GM23248 (cell line): ENCODE measurements around the gene CELA2B.

Experiments
- EZH2 ChIP-seq: fragments of 200-600 bp; sonication (generic); IDR thresholded peaks from 2 replicates; pipeline ENCODE4 v1.6.1; 2018; ENCODE audit warnings: antibody characterized with exemption, mild to moderate bottlenecking; ENCODE audit not compliant: insufficient read depth, poor library complexity, severe bottlenecking
- EZH2phosphoT487 ChIP-seq: fragments of 200-600 bp; sonication (generic); IDR thresholded peaks from 2 replicates; pipeline ENCODE4 v1.6.1; 2018; ENCODE audit warnings: antibody characterized with exemption, moderate library complexity, mild to moderate bottlenecking, low read depth; ENCODE audit not compliant: insufficient read depth

- no peak for TF ChIP-seq EZH2
- TF ChIP-seq EZH2phosphoT487: no peak
Measured at GRCh38 chr1:15428815-15429435, 47.0 kb upstream of the CELA2B start.
